ENCODE measurements around the gene MRPL20. TPM values are rescaled to one million over a fixed set of nuclear protein-coding genes. Genes with fewer than 3 reads are reported as not detected.
A peak's percentile ranks its signal among the peaks of the same experiment; 100 is the strongest.

MRPL20 gene
- total RNA-seq, 2 donors from 2014 or later: 72.8 to 85.9 TPM

- intact Hi-C loops (cut with DNase I): no loop called here
- Histone ChIP-seq H3K4me3 (no peak overlapping the region), H3K9me3 (no peaks in the 10 kb centered on the region), H3K27ac (peak overlapping the region in 3 of 4 donors; percentile 11 to 64 (median 50)), H3K36me3 (replicated peaks in 1 of 2; ENCODE audit: insufficient read depth in 1 of 2, low read depth in 2 of 2) (no peaks in the 10 kb centered on the region), H3K27me3 (no peaks in the 10 kb centered on the region), H3K4me1 (peaks cover 50% of the 10 kb centered on the region)
- ATAC-seq (peak; percentile 56), DNase-seq (peak in 3 of 4 donors; percentile 62 to 72 (median 65))
- TF ChIP-seq POLR2A (IDR thresholded peaks at IDR 0.05) (no peak), CTCF (IDR thresholded peaks at IDR 0.05) (peak; percentile 83 to 94 (median 90))
- 0 to 16% methylated on average over 5 to 27 of the region's 29 CpGs for WGBS, 2 donors
Observed at GRCh38 chr1:1441002-1441888, 34.2 kb upstream of the MRPL20 start.

- Histone ChIP-seq H3K27me3 (no peaks in the 10 kb centered on the region), H3K9me3 (no peaks in the 10 kb centered on the region), H3K4me3 (no peak overlapping the region), H3K27ac (peak overlapping the region in 1 of 4 donors; percentile 50), H3K36me3 (replicated peaks in 1 of 2; ENCODE audit: insufficient read depth in 1 of 2, low read depth in 2 of 2) (no peaks in the 10 kb centered on the region), H3K4me1 (peaks cover 55% of the 10 kb centered on the region)
- ATAC-seq (no peak), DNase-seq (no peak)
- intact Hi-C loops (cut with DNase I): no loop called here
- WGBS, 2 donors: 73 to 76% methylated on average over 15 to 23 of the region's 26 CpGs
- TF ChIP-seq CTCF (IDR thresholded peaks at IDR 0.05): no peak
- no peak for TF ChIP-seq POLR2A (IDR thresholded peaks at IDR 0.05)
Observed at GRCh38 chr1:1440262-1441001, 33.3 kb upstream of the MRPL20 start.

- Histone ChIP-seq H3K4me3 (no peak overlapping the region), H3K4me1 (peaks cover 62% of the 10 kb centered on the region), H3K9me3 (no peaks in the 10 kb centered on the region), H3K27me3 (no peaks in the 10 kb centered on the region), H3K27ac (no peak overlapping the region), H3K36me3 (replicated peaks in 1 of 2; ENCODE audit: insufficient read depth in 1 of 2, low read depth in 2 of 2) (no peaks in the 10 kb centered on the region)
- 88 to 91% methylated on average over 26 to 48 of the region's 82 CpGs for WGBS, 2 donors
- DNase-seq: no peak
- intact Hi-C loops (cut with DNase I): loop anchor here (5.0 kb wide), 1 partner anchor 37 kb away; no protein-coding TSS in a partner anchor
- ATAC-seq: no peak
- TF ChIP-seq POLR2A (IDR thresholded peaks at IDR 0.05) (no peak), CTCF (IDR thresholded peaks at IDR 0.05) (no peak)
Observed at GRCh38 chr1:1439546-1440261, 32.6 kb upstream of the MRPL20 start.

- Histone ChIP-seq H3K4me1 (peaks cover 72% of the 10 kb centered on the region), H3K9me3 (no peaks in the 10 kb centered on the region), H3K4me3 (no peak overlapping the region), H3K27me3 (no peaks in the 10 kb centered on the region), H3K36me3 (replicated peaks in 1 of 2; ENCODE audit: insufficient read depth in 1 of 2, low read depth in 2 of 2) (no peaks in the 10 kb centered on the region), H3K27ac (peak overlapping the region in 3 of 4 donors; percentile 54 to 94 (median 80))
- no peak for TF ChIP-seq POLR2A (IDR thresholded peaks at IDR 0.05)
- no peak for TF ChIP-seq CTCF (IDR thresholded peaks at IDR 0.05)
- intact Hi-C loops (cut with DNase I): loop anchor here (5.0 kb wide), 1 partner anchor 36 kb away; no protein-coding TSS in a partner anchor
- no peak for ATAC-seq
- no peak for DNase-seq
- 84 to 90% methylated on average over 8 to 40 of the region's 45 CpGs for WGBS, 2 donors
Observed at GRCh38 chr1:1438531-1439381, 31.7 kb upstream of the MRPL20 start.

Measured in body of pancreas (tissue), 4 donors.